Measurements from ENCODE around the gene ACAD10.

DNA sequence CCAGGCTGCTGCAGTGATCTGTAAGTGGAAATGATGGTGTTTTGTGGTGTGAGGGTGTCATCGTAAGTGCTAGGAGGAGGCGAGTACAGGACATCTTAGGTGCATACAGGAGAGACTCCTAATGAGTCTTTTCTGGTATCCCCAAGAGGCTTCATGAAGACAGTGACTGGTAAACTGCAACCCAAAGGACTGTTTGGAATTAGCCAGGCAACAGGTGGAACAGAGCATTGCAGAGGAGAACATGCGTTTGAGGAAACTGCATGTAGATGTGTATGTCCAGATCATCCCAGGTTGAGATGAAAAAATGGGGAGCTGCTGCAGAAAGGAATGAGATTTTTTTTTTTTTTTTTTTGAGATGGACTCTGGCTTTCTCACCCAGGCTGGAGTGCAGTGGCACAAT is 5.4 kb downstream of the ACAD10 start:
- TF ChIP-seq U2AF2 (IDR thresholded peaks at IDR 0.05; ENCODE audit: low read depth, low read length) (no peak), CEBPB (IDR thresholded peaks at IDR 0.05; ENCODE audit: borderline replicate concordance, low read depth, low read length) (no peak), RELA (CRISPR knock-in tag; IDR thresholded peaks at IDR 0.05) (no peak)
- TF ChIP-seq, protein P1, sequence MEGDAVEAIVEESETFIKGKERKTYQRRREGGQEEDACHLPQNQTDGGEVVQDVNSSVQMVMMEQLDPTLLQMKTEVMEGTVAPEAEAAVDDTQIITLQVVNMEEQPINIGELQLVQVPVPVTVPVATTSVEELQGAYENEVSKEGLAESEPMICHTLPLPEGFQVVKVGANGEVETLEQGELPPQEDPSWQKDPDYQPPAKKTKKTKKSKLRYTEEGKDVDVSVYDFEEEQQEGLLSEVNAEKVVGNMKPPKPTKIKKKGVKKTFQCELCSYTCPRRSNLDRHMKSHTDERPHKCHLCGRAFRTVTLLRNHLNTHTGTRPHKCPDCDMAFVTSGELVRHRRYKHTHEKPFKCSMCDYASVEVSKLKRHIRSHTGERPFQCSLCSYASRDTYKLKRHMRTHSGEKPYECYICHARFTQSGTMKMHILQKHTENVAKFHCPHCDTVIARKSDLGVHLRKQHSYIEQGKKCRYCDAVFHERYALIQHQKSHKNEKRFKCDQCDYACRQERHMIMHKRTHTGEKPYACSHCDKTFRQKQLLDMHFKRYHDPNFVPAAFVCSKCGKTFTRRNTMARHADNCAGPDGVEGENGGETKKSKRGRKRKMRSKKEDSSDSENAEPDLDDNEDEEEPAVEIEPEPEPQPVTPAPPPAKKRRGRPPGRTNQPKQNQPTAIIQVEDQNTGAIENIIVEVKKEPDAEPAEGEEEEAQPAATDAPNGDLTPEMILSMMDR (CRISPR knock-in tag; IDR thresholded peaks at IDR 0.05) = no peak

Measured in HepG2 (cell line).